Measurements from ENCODE around the gene APC2. TPM values are rescaled to one million over a fixed set of nuclear protein-coding genes. Genes with fewer than 3 reads are reported as not detected.

The APC2 gene
- total RNA-seq, 1 experiment from 2014 or later: 0.68 TPM

DNA sequence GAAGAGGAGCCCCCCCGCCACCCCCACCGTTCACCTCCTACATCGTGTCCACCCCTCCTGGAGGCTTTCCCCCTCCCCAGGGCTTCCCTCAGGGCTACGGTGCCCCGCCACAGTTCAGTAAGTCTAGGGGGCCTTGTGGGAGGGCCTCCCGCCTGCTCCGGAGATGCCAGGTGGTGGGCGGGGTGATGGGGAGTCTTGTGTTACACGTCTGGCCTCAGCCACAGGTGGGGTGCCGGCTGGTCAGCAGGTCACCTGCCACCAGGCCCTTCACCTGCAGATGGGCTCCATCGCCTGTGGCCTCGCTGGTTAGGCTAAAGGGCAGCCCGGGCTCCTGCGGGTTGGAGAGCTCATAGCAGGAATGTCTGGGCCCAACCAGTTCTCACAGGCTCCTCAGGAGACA, 19.7 kb upstream of the APC2 start:
- no peak overlapping the region for H2BK20ac ChIP-seq (ENCODE audit: low read depth, low read length, poor library complexity, severe bottlenecking)
- no peak overlapping the region for H3K14ac ChIP-seq (ENCODE audit: insufficient read depth, low read length)
- no peak overlapping the region for H3K23ac ChIP-seq (ENCODE audit: insufficient read length, low read depth, low read length)
- H2AFZ ChIP-seq (ENCODE audit: low read length): no peak overlapping the region
- H4K91ac ChIP-seq (ENCODE audit: insufficient read length, low read depth, low read length): no peak overlapping the region
- no peak overlapping the region for H3K4ac ChIP-seq (ENCODE audit: low read depth, low read length)
- no peak overlapping the region for H3K4me2 ChIP-seq (ENCODE audit: insufficient read depth, insufficient read length, low read length)
- H3K9ac ChIP-seq (ENCODE audit: extremely low read depth, insufficient read length, low read length): no peak overlapping the region
- Mint-ChIP-seq H3K36me3 (ENCODE audit: insufficient read depth in 1 of 3, low read depth in 3 of 3) (peaks cover 16 to 66% (median 47%) of the 10 kb centered on the region in 3 experiments; a peak in 6 of 7 replicates), H3K4me1 (no peaks in the 10 kb centered on the region; a peak in 1 of 4 replicates), H3K27me3 (ENCODE audit: low read depth) (no peaks in the 10 kb centered on the region), H3K4me3 (no peak overlapping the region), H3K9me3 (no peaks in the 10 kb centered on the region), H3K27ac (no peak overlapping the region)
- WGBS (ENCODE audit: extremely low coverage, insufficient read length, low lambda C conversion rate): no CpG with 5 or more reads among the region's 14 CpGs
- H3K4me1 ChIP-seq (ENCODE audit: insufficient read depth, low read length): no peaks in the 10 kb centered on the region
- H4K8ac ChIP-seq (replicated peaks; ENCODE audit: insufficient read length, low read depth, low read length): no peak overlapping the region
- no peak overlapping the region for H3T11ph ChIP-seq (ENCODE audit: low read length)
- no peak overlapping the region for H3K56ac ChIP-seq (ENCODE audit: insufficient read length, low read depth, low read length)
- no peaks in the 10 kb centered on the region for H3K9me3 ChIP-seq (ENCODE audit: control insufficient read depth, low read depth, low read length)
- no peak overlapping the region for H3K27ac ChIP-seq (ENCODE audit: insufficient read length, low read depth, low read length)
- no peak overlapping the region for H2BK15ac ChIP-seq (ENCODE audit: low read depth, low read length)
- no peaks in the 10 kb centered on the region for H3K23me2 ChIP-seq (ENCODE audit: insufficient read length, low read depth, low read length, poor library complexity, severe bottlenecking)
- DNase-seq: no peak
- no peak overlapping the region for H2BK12ac ChIP-seq (ENCODE audit: insufficient read length, low read depth, low read length)
- H2AK5ac ChIP-seq (ENCODE audit: insufficient read length, low read length): no peak overlapping the region
- TF ChIP-seq, protein P1, sequence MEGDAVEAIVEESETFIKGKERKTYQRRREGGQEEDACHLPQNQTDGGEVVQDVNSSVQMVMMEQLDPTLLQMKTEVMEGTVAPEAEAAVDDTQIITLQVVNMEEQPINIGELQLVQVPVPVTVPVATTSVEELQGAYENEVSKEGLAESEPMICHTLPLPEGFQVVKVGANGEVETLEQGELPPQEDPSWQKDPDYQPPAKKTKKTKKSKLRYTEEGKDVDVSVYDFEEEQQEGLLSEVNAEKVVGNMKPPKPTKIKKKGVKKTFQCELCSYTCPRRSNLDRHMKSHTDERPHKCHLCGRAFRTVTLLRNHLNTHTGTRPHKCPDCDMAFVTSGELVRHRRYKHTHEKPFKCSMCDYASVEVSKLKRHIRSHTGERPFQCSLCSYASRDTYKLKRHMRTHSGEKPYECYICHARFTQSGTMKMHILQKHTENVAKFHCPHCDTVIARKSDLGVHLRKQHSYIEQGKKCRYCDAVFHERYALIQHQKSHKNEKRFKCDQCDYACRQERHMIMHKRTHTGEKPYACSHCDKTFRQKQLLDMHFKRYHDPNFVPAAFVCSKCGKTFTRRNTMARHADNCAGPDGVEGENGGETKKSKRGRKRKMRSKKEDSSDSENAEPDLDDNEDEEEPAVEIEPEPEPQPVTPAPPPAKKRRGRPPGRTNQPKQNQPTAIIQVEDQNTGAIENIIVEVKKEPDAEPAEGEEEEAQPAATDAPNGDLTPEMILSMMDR (conservative IDR thresholded peaks at IDR 0.05): no peak
- H4K20me1 ChIP-seq (ENCODE audit: control insufficient read depth, insufficient read depth, insufficient read length): no peaks in the 10 kb centered on the region
- no peak overlapping the region for H4K5ac ChIP-seq (ENCODE audit: insufficient read length, low read depth, low read length)
- H3K79me1 ChIP-seq (ENCODE audit: insufficient read depth, low read depth, low read length, poor library complexity, severe bottlenecking): no peaks in the 10 kb centered on the region
- H3K18ac ChIP-seq (ENCODE audit: insufficient read length, low read depth, low read length): no peak overlapping the region
- H2BK120ac ChIP-seq (ENCODE audit: low read depth, low read length, poor library complexity, severe bottlenecking): no peak overlapping the region
- no peak overlapping the region for H2BK5ac ChIP-seq (ENCODE audit: insufficient read length, low read length)
- H3K27me3 ChIP-seq (ENCODE audit: insufficient read depth, low read length): no peaks in the 10 kb centered on the region
- H3K79me2 ChIP-seq (ENCODE audit: insufficient read depth, low read length): no peaks in the 10 kb centered on the region
